Subcutaneous abdominal adipose tissue (tissue), 5 donors: ENCODE measurements around the gene GPC6.

ENCODE experiments used
- H3K27ac ChIP-seq: one replicate; pipeline ENCODE4 v1.7.0; 2013; ENCODE audit warnings: low read depth, mild to moderate bottlenecking, inconsistent platforms, low read length, moderate library complexity
- H3K27me3 ChIP-seq, 5 donors: one replicate each; pipeline ENCODE4 v1.7.0; 2013; ENCODE audit warnings: low read length in 5 of 5, inconsistent platforms in 1 of 5; ENCODE audit not compliant: control insufficient read depth in 5 of 5, insufficient read depth in 4 of 5
- H3K36me3 ChIP-seq, 5 donors: one replicate each; pipeline ENCODE4 v1.7.0; 2013; ENCODE audit warnings: low read length in 5 of 5; ENCODE audit not compliant: control insufficient read depth in 5 of 5, insufficient read depth in 5 of 5
- H3K4me1 ChIP-seq, 5 donors: one replicate each; pipeline ENCODE4 v1.7.0; 2013; ENCODE audit warnings: low read length in 5 of 5, mild to moderate bottlenecking in 3 of 5, moderate library complexity in 1 of 5; ENCODE audit not compliant: control insufficient read depth in 5 of 5, insufficient read depth in 5 of 5
- H3K4me3 ChIP-seq, 5 donors: one replicate each; pipeline ENCODE4 v1.7.0; 2013; ENCODE audit warnings: low read length in 5 of 5, low read depth in 1 of 5
- H3K9ac ChIP-seq, 5 donors: one replicate each; pipeline ENCODE4 v1.7.0; 2013; ENCODE audit warnings: low read length in 5 of 5, mild to moderate bottlenecking in 4 of 5, moderate library complexity in 3 of 5
- H3K9me3 ChIP-seq, 5 donors: one replicate each; pipeline ENCODE4 v1.7.0; 2013; ENCODE audit warnings: low read length in 5 of 5; ENCODE audit not compliant: control insufficient read depth in 5 of 5
- donor health status: healthy.
- donor health status: healthy.
- donor health status: healthy.
- donor health status: healthy.
- donor health status: healthy.

The GPC6 gene

GRCh38 chr13:94033098-94033497 lies 806.5 kb downstream of the GPC6 start:
- no peak overlapping the region for H3K4me3 ChIP-seq
- no peaks in the 10 kb centered on the region for H3K36me3 ChIP-seq
- H3K27me3 ChIP-seq = no peaks in the 10 kb centered on the region
- no peak overlapping the region for H3K9ac ChIP-seq
- H3K4me1 ChIP-seq = peaks cover 0 to 9% (median 0%) of the 10 kb centered on the region in 5 donors
- no peak overlapping the region for H3K27ac ChIP-seq
- H3K9me3 ChIP-seq = no peaks in the 10 kb centered on the region

- H3K27me3 ChIP-seq = no peaks in the 10 kb centered on the region
- H3K27ac ChIP-seq = no peak overlapping the region
- no peaks in the 10 kb centered on the region for H3K36me3 ChIP-seq
- H3K9me3 ChIP-seq = no peaks in the 10 kb centered on the region
- no peak overlapping the region for H3K9ac ChIP-seq
- H3K4me1 ChIP-seq = peaks cover 0 to 9% (median 0%) of the 10 kb centered on the region in 5 donors
- no peak overlapping the region for H3K4me3 ChIP-seq
Measured at GRCh38 chr13:94033830-94034642, 807.4 kb downstream of the GPC6 start.

DNA sequence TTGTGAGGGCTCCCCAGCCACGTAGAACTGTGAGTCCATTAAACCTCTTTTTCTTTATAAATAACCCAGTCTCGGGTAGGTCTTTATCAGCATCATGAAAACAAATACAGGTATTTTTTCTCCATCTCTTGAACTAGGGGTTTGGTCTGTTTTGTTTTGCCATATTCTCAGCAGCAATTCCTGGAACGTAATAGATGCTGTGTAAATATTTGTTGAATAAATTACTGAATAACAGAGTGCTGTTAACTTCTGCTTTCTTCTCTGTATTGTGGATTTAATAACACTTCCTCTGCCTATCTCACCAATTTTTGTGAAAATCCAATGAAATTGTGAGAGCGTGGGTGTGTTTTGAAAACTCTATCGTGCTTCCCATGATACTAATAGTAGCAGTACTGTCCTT lies 823.4 kb downstream of the GPC6 start:
- no peak overlapping the region for H3K27ac ChIP-seq
- no peak overlapping the region for H3K4me3 ChIP-seq
- H3K27me3 ChIP-seq = no peaks in the 10 kb centered on the region
- H3K36me3 ChIP-seq = no peaks in the 10 kb centered on the region
- no peak overlapping the region for H3K9ac ChIP-seq
- H3K9me3 ChIP-seq = no peaks in the 10 kb centered on the region
- H3K4me1 ChIP-seq = peaks cover 0 to 8% (median 0%) of the 10 kb centered on the region in 5 donors

DNA sequence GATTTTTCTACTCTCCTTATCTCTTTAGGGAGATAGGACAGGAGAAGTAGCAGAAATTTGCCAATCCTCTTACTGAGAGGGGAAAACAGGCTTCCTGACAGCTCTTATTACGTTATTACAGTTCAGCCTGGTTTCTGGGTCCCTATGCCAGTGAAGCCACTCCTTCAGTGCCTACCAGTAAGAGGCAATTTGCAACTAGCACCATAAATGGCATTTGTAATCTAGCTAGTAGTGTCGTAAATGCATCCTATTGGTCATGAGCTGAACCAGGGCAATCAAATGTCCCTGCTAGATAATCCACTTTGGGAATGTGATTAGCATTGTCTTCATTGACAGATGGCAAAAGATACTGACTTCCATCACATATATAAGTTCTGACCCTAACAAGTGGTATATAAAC lies 824.1 kb downstream of the GPC6 start:
- H3K4me1 ChIP-seq = peaks cover 0 to 8% (median 0%) of the 10 kb centered on the region in 5 donors
- no peak overlapping the region for H3K27ac ChIP-seq
- no peaks in the 10 kb centered on the region for H3K36me3 ChIP-seq
- no peak overlapping the region for H3K4me3 ChIP-seq
- H3K27me3 ChIP-seq = no peaks in the 10 kb centered on the region
- no peak overlapping the region for H3K9ac ChIP-seq
- no peaks in the 10 kb centered on the region for H3K9me3 ChIP-seq

- Histone ChIP-seq H3K27ac (no peak overlapping the region), H3K9ac (no peak overlapping the region), H3K9me3 (no peaks in the 10 kb centered on the region), H3K36me3 (no peaks in the 10 kb centered on the region), H3K27me3 (no peaks in the 10 kb centered on the region), H3K4me3 (no peak overlapping the region), H3K4me1 (no peaks in the 10 kb centered on the region)
Measured at GRCh38 chr13:94053986-94054593, 827.5 kb downstream of the GPC6 start.

DNA sequence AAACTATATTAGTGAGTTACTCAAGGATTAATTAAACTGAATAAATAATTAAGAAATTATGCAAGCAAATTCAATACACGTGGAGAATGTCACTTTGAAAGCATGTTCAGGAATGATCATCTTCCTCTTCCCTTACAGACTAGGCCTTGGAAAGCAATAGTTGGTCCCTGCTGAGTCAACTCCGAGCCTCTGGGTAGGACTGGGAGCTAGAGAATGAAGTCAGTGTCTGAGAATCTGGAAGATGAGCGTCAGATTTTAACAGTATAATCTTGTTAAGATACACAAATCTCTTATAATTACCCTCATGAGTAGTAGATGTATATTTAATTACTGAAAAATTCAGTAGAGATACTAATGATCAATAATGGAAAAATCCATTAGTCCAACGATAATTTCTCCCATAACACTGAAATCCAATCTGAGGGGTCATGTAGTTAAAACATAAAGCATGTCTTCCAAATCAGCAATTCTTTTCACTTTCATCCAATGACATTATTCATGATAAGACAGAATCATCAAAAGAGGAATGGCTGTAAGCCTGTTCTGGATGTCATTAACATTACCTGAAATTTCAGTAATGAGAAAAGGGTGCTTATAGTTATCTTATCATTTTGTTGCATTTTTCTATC lies 829.9 kb downstream of the GPC6 start:
- Histone ChIP-seq H3K4me3 (no peak overlapping the region), H3K36me3 (no peaks in the 10 kb centered on the region), H3K27ac (no peak overlapping the region), H3K9me3 (no peaks in the 10 kb centered on the region), H3K9ac (no peak overlapping the region), H3K27me3 (no peaks in the 10 kb centered on the region), H3K4me1 (no peaks in the 10 kb centered on the region)

- no peak overlapping the region for H3K27ac ChIP-seq
- H3K9ac ChIP-seq = no peak overlapping the region
- no peaks in the 10 kb centered on the region for H3K4me1 ChIP-seq
Measured at GRCh38 chr13:94057618-94058186, 831.1 kb downstream of the GPC6 start.

GRCh38 chr13:94058821-94059360 lies 832.3 kb downstream of the GPC6 start:
- Histone ChIP-seq H3K9me3 (no peaks in the 10 kb centered on the region), H3K9ac (no peak overlapping the region), H3K36me3 (no peaks in the 10 kb centered on the region), H3K4me1 (no peaks in the 10 kb centered on the region), H3K27ac (no peak overlapping the region), H3K4me3 (no peak overlapping the region), H3K27me3 (no peaks in the 10 kb centered on the region)

More at GRCh38 chr13:94057618-94058186, 831.1 kb downstream of the GPC6 start:
- Histone ChIP-seq H3K27me3 (no peaks in the 10 kb centered on the region), H3K36me3 (no peaks in the 10 kb centered on the region), H3K4me3 (no peak overlapping the region), H3K9me3 (no peaks in the 10 kb centered on the region)

- no peaks in the 10 kb centered on the region for H3K36me3 ChIP-seq
- H3K9ac ChIP-seq = no peak overlapping the region
- no peaks in the 10 kb centered on the region for H3K27me3 ChIP-seq
- H3K27ac ChIP-seq = no peak overlapping the region
- H3K4me3 ChIP-seq = no peak overlapping the region
- H3K9me3 ChIP-seq = no peaks in the 10 kb centered on the region
- no peaks in the 10 kb centered on the region for H3K4me1 ChIP-seq
Measured at GRCh38 chr13:94061301-94061700, 834.7 kb downstream of the GPC6 start.

DNA sequence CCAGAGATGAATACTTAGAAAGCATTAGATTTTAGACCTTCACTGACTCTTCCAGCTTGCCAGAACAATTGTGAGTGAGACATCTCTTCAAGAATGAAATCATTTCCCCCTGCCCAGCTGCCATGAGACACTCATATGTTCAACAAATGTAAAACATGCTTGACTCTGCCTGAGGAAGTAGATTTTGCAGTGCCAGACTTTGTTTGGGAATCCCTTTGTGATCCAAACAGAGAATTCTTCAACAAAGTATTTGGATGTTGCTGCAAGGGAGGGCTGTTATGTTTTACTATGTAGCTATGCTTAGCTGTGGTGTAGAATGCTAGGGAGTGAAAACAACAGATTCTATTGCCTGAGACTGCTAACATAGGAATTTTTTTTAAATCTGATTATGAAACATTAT lies 836.5 kb downstream of the GPC6 start:
- H3K4me3 ChIP-seq = no peak overlapping the region
- H3K27me3 ChIP-seq = no peaks in the 10 kb centered on the region
- H3K9me3 ChIP-seq = no peaks in the 10 kb centered on the region
- no peaks in the 10 kb centered on the region for H3K36me3 ChIP-seq
- no peak overlapping the region for H3K27ac ChIP-seq
- H3K9ac ChIP-seq = no peak overlapping the region
- H3K4me1 ChIP-seq = no peaks in the 10 kb centered on the region
